Measurements from ENCODE around the gene EPB41L4A.

The EPB41L4A gene

DNA sequence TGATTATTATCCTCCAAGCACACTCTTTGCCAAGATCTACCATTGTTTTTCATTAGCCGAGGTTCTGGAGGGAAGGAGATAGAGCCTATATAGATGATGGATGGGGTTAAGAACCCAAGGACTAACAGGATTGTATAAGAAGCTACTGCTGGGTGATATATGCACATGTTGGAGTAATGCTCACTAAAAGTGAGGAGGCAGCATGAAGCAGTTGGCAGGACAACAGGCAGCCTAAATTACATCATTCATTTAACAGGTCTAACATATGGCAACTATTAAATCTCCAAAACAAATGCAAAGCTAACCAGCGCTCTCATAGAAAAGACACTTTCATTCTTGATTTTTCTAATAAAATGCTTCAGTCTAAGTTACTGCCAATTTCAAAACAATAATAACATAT is 293.2 kb downstream of the EPB41L4A start:
- TF ChIP-seq, protein P1, sequence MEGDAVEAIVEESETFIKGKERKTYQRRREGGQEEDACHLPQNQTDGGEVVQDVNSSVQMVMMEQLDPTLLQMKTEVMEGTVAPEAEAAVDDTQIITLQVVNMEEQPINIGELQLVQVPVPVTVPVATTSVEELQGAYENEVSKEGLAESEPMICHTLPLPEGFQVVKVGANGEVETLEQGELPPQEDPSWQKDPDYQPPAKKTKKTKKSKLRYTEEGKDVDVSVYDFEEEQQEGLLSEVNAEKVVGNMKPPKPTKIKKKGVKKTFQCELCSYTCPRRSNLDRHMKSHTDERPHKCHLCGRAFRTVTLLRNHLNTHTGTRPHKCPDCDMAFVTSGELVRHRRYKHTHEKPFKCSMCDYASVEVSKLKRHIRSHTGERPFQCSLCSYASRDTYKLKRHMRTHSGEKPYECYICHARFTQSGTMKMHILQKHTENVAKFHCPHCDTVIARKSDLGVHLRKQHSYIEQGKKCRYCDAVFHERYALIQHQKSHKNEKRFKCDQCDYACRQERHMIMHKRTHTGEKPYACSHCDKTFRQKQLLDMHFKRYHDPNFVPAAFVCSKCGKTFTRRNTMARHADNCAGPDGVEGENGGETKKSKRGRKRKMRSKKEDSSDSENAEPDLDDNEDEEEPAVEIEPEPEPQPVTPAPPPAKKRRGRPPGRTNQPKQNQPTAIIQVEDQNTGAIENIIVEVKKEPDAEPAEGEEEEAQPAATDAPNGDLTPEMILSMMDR (IDR thresholded peaks at IDR 0.05), result no peak
- no peak for TF ChIP-seq ZFX (IDR thresholded peaks at IDR 0.05; ENCODE audit: borderline replicate concordance)
- no peak overlapping the region for H3K27ac ChIP-seq

DNA sequence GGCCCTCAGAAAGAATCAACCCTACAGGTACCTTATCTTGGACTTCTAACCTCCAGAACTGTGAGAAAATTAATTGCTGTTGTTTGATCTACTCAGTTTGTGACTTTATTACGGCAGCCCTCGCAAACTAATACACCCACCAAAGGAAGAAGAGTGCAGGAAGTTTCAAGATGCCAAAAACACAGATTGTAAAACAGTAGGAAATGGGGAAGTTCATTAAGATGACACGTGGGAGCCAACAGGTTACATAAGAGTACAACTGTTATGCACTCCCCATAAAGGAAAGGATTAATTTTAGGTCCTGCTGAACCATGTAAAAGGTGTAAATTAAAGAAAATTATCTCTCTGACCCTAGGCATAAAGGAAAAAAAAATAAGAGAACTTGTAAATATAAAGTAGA is 294.3 kb downstream of the EPB41L4A start:
- TF ChIP-seq, protein P1 (IDR thresholded peaks at IDR 0.05), result no peak
- no peak for TF ChIP-seq ZFX (IDR thresholded peaks at IDR 0.05; ENCODE audit: borderline replicate concordance)

DNA sequence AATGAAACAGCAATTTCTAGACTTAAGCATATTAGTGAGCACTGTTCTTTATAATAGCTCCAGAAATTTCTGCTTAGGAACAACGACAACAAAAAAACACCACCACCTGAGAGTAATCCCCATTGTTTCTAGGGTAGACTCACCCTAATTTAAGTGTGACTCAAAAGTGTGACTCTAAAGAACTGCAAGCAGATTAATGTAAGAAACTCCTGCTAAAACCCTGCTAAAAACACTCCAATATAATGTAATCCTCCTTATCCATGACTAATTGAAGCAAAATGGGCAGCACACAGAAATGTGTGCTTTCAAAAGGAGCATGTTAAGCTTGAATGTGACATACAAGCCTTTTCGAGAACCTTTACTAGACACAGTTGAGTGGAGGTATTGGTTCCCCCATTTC is 296.0 kb downstream of the EPB41L4A start:
- no peak overlapping the region for H3K27ac ChIP-seq
- TF ChIP-seq, protein P1 (IDR thresholded peaks at IDR 0.05), result no peak
- TF ChIP-seq ZFX (IDR thresholded peaks at IDR 0.05; ENCODE audit: borderline replicate concordance), result no peak

More for the DNA sequence above, 294.3 kb downstream of the EPB41L4A start:
- H3K27ac ChIP-seq, result no peak overlapping the region

DNA sequence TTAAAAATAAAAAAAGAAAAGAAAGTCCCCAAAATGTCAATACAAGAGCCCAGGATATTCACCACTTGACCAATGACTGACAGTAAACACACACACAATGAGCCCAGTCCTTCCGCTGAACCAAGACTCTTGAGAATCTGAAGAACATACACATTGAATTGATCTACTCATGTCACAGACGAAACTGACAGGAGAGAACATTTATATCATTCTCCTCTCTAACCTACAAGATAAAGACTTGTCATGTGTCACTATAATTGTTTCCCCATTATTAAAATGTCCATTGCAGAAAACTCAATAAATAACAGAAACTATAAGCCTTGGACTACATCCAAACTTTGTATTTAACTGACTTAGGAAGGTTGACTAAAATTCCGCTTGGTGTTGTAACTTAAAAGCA is 296.7 kb downstream of the EPB41L4A start:
- TF ChIP-seq ZFX (IDR thresholded peaks at IDR 0.05; ENCODE audit: borderline replicate concordance), result no peak
- TF ChIP-seq, protein P1 (IDR thresholded peaks at IDR 0.05), result no peak

DNA sequence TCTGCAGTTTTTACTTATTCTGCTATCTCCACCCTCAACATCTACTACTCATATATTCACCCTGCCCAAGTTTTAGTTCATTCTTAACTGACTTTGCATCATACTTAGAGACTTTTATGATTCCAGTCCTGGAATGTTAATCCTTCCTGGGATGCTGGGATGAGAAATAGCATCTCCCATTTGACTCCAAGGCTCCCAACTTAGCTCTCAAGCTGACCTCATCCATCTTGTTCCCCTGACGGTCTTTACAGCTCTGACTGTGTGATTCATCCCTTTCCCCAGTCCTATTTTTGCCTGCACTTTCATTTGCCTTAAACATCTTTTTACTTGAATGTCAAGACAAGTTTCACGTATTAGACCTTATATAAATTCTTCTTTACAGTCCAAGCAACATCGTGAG is 297.8 kb downstream of the EPB41L4A start:
- no peak for TF ChIP-seq ZFX (IDR thresholded peaks at IDR 0.05; ENCODE audit: borderline replicate concordance)
- TF ChIP-seq, protein P1 (IDR thresholded peaks at IDR 0.05), result no peak
- no peak overlapping the region for H3K27ac ChIP-seq

More for the DNA sequence above, 296.7 kb downstream of the EPB41L4A start:
- no peak overlapping the region for H3K27ac ChIP-seq

DNA sequence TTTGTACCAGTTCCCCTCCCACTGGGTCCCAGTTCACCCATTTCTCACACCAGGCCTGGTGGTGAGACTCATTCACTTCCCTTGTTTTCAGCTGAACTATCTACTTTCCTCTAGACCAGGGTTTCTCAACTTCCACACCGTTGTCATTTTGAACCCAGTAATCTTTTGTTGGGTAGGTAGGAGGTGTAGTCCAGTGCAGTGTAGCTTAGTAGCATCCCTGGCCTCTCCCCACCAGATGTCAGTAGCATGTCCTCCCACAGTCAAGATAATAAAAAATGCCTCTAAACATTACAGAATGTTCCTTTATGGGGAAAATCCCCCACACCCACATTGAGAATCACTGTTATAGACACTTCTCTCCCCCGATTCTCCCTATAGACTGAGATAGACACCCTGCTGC is 299.1 kb downstream of the EPB41L4A start:
- no peak for TF ChIP-seq ZFX (IDR thresholded peaks at IDR 0.05; ENCODE audit: borderline replicate concordance)
- TF ChIP-seq, protein P1 (IDR thresholded peaks at IDR 0.05), result no peak
- no peak overlapping the region for H3K27ac ChIP-seq

DNA sequence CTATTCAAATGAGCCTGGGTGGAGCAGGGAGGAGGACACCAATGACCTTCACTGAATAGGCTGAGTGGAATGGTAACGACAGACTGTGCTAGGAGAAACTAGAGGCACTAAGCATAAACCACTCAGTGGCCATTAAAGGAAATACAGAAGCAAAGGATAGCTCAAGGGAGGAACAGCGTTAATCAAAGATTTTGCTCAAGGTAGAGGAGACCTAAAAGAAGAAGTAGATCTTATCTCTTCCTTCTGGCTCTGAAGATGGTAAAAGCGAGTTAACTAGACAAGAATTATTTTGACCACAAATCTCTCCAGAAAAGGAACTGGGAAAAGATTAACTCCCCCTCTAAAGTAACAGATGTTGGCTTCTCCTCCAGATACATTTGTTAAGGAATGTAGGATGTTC is 299.6 kb downstream of the EPB41L4A start:
- no peak overlapping the region for H3K27ac ChIP-seq
- TF ChIP-seq, protein P1 (IDR thresholded peaks at IDR 0.05), result no peak
- no peak for TF ChIP-seq ZFX (IDR thresholded peaks at IDR 0.05; ENCODE audit: borderline replicate concordance)
